ENCODE data around the gene SMC6.

Gene SMC6

DNA sequence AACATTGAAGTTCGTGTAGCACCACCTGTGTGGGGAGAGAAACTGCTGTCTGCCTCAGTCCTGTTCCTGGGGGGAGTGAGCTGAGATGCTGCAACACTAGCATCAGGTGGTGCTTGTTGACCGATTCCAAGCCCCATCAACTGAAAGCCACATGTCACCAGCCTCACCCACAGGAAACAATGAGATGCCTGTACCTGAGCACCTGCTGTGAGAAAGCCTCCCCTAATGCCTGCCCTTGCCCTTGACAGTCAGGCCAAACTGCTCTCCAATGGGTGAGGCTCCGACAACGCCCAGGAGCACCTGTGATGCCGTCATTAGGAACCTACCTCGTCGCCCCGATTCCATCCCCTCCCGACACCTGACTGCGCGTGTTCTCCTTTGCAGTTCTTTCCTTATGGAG lies 104.6 kb downstream of the SMC6 start:
- no peak for DNase-seq (ENCODE audit: low read depth in 3 of 3)

DNA sequence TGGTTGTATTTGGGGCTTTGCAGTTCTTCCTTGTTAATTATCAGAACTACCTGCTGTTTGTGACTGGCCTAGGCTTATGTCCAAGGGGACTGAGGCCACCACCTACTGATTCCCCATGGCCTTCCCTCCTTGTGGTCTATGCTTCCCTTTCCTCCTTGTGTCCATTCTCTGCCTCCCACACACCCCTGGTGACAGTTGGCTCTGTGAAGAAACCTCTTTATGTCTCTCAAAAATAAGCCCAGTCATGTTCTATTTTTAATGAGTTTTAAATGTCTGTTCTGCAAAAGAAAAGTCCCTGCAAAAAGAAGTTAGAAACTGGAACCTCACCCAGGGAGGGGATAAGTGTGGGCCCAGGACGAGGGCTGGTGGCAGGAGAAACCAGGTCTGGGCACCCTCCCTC lies 105.0 kb downstream of the SMC6 start:
- no peak for DNase-seq (ENCODE audit: low read depth in 3 of 3)

DNA sequence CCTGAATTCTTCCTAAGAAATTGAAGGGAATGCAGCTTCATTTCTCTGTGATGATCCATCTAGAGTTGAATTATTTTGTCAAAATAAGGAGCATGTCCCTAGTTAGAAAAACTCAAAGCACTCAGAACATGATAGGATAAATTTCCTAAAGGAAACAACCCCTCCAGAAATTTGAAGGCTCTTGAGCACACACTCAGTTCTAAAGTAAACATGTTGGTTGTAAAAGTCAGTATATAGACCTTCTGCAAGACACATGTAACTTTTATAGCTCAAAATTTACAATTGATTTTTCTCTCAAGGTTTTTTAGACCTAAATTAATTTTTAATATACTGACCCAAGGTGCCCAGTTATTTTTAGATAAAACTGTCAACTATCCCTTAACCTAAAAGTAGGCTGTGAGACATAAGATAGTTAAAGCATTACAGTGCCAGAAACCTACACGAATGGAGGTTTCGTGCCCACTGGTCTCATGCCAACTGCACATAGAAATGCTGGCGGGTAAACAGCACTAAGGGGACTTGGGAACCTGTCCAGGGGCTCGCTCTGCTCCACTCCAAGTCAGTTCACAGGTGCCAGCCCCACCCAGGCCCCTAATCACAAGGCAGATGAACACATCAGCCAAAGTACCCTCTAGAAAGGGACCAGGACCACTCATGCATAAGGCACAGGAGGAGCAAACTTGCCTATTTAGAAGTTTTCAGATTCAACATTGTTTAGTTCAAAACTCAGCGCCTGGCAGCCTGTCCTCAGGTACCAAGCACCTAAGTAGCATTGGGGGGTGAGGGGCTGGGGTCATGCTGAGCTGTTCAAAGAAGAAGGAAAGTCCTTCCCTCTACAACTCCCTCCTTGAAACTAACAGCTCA lies 106.5 kb downstream of the SMC6 start:
- no peak for DNase-seq (ENCODE audit: low read depth in 3 of 3)

DNA sequence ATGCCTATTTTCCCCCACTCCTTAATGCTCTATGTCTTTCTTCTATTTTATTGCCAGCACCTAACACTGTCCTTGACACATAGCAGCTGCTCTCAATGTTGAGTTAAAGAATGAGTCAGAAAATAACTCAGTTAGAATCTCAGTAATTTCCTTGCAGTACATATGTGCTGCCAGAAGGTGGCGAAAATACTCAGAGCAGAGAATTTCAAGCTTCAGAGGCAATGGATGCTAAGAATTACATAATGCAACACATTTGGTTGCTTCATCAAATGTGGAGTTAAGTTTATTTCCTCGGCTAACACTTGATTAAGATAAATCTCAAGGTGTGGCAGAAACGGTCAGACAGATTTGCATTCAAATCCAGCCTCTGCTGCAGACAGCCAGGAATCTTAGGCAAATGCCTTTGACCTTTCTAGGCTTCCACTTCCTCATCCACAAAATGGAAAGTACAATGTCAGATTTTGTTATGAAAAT lies 107.5 kb downstream of the SMC6 start:
- peak in 2 of 3 experiments; percentile 13 to 43 for DNase-seq (ENCODE audit: low read depth in 3 of 3)

DNA sequence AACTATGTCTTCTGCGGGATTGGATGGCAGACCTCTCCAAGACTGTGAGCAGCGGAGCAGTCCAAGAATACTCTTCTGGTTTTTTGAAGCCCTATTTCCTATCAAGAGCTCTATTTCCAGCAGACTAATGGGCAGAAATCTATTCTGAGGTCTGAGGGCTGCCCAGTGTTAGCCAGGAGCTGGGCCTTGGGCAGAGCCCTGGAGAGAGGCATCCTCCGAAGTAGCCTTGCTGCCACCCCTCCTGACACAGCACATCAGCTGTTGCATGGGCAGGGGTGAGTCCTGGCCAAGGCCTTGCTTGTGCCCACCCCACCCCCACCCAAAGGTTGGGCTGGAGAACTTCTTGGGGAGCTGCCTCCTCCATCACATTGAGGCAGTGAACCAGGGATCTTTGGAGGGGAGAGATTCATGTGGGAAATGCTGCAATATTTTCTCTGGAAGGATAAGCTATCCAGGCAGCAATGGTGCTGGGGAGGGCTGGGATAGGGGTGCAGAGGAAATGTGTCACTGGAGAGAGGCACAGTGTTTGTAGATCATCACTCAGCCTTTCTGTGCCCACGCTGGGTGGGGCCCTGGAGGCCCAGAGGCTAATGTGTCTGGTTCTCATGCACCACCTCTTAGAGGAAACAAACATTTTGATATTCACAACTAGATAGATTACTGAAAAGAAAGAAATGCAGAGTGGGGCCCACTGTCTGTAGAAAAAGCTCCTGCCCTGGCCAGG lies 108.5 kb downstream of the SMC6 start:
- no peak for DNase-seq (ENCODE audit: low read depth in 3 of 3)

DNA sequence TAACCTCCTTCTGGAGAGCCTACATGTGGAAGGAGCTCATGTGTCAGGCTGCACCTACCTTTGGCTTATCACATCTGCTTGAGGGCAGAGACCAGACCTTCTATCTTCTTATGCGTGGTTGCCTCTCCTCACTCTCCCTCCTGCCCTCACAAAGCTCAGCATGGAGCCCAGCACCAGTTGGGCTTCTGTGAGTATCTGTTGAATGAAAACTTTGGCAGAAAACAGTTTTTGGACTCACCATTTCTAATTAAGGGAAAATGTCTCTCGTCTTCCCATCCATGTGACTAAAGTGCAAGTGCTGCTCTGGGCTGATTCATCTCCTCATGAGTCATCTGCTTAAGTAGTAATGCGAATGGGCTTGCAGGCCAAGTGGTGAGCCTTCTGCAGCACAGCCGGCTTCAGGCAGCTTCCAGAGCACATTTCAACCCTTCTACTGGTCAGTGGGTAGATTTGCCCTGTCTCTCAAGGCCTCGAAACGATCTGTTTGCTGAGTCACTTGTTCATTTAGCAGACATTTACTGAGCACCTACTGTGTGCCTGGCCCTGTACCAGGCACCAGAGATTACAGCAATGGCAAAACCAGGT lies 110.5 kb downstream of the SMC6 start:
- DNase-seq (ENCODE audit: low read depth in 3 of 3) = peak in 2 of 3 experiments; percentile 8 to 9

DNA sequence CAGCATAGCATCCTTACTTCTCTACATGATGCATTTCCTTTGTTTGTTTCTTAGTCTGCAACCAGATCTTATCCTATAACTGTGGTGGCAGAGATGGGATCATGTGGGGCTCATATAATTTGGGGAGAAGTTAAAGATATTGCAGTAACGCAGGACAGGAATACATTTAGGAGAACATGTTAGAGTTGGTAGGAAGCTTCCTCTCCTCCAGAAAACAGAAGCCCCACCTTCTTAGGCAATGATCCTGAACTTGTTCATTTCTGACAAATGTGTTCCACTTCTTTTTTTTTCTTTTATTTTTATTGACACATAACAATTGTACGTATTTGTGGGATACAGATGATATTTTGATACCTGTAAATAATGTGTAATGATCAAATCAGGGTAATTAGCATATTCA lies 113.2 kb downstream of the SMC6 start:
- no peak for DNase-seq (ENCODE audit: low read depth in 3 of 3)

DNA sequence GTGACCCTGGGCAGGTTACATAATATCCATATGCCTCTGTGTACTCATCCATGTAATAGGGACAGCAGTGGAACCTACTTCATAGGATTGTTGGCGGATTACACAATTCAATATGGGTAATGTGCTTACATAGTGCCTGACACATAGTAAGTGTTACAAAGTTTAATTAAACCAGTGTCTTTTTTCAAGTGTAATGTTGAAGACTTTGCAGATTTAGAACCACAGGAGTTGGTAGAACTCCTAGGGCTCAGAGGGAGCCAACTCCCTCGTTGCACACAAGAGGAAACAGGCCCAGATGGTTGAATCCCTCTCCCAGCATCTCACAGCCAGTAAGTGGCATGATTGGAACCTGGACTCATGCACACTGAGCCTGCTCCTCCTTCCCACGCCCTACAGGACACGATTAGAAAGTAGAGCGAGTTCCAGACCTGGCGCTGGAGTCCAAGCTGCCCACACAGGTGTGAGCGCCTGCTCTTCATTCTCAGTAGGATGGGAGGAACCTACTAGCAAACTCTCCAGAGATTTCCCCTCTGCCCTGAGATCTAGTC lies 115.3 kb downstream of the SMC6 start:
- DNase-seq (ENCODE audit: low read depth in 3 of 3) = no peak

DNA sequence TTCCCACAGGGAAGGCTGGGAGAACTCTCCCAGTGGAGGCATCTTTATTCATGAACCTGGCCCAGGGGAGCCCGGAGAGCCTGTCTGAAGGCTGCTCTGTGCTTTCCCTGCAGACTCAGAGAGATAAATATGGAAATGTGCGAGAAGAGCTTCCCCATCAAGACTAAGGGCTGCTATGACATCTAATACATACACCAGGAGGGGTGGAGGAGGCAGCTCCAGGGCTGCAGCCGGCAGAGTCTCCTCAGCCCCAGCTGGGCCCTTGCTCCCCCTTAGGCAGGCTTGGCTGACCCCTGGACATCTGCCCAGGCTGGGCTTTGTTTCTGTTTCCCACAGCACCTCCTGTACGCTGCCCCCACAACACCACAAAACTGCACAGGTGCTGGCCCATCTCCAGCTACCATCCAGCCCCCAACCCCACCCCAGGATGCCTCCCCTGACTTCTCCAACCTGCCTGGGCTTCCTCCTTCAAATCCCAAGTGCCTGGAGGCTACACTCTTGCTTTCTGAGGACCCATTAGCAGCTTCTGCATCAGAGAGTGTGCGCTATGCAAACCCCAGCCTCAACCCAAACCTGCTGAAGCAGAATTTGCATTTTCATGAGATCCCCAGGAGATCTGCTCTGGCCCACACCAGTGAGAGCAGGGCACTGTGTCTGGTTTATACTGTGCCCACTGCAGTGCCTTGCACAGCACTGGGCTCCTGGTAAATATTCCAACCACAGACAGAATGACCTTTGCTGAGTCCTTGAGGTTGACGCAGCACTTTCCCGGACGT lies 116.3 kb downstream of the SMC6 start:
- DNase-seq (ENCODE audit: low read depth in 3 of 3) = no peak

DNA sequence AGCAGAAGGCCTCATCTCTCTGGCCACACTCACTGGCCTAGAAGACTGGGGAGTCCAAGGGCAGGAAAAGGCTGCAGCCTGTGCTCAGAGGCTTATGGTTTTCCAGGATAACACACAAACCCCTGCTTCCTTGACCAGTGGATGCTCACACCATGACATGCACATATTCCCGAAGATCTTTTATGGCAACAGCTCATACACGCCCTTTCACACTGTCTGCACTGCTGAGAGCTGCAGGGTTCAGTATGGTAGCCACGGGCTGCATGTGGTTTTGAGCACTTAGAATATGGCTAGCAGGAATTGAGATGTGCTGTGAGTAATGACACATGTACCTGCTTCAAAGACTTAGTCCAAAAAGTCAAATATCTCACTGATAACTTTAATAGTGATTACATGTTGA lies 117.4 kb downstream of the SMC6 start:
- DNase-seq (ENCODE audit: low read depth in 3 of 3) = no peak

DNA sequence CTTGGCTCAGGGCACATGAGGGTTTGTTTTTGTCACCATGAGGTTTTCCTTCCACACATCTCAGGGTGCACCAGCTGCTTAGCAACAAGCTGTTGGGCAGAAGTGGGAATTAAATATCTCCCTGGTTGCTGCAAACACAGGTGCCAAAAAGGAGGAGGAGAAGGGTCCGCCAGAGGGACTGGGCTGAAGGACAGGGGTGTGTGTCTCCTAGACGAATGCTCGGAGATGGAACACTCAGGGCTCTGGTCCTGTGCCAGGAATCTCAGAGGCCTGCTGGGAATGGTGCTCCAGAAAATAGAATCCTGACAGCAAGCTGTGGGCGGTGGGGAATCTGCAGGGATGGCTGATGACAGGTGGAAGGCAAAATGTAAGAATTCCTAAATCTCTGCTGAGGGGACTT lies 118.6 kb downstream of the SMC6 start:
- no peak for DNase-seq (ENCODE audit: low read depth in 3 of 3)

DNA sequence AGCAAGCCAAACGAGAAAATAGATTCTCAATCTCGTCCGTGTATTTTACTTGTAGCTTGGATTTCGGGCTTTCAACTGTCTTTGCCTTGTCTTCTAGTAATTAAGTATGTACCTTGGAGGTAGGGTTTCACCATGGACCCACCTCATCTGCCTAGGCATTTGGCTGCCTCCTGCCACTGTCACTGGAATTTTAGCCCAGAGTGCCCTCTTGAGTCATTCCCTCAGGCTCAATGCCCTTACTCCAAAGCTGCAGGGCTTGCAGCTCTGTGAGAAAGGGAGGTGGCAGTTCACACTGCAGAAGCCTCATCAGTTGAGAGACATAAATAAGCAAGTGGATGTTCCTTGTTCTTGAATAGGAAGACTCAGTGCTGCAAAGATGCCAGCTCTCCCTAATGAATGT lies 123.5 kb downstream of the SMC6 start:
- no peak for DNase-seq (ENCODE audit: low read depth in 3 of 3)

DNA sequence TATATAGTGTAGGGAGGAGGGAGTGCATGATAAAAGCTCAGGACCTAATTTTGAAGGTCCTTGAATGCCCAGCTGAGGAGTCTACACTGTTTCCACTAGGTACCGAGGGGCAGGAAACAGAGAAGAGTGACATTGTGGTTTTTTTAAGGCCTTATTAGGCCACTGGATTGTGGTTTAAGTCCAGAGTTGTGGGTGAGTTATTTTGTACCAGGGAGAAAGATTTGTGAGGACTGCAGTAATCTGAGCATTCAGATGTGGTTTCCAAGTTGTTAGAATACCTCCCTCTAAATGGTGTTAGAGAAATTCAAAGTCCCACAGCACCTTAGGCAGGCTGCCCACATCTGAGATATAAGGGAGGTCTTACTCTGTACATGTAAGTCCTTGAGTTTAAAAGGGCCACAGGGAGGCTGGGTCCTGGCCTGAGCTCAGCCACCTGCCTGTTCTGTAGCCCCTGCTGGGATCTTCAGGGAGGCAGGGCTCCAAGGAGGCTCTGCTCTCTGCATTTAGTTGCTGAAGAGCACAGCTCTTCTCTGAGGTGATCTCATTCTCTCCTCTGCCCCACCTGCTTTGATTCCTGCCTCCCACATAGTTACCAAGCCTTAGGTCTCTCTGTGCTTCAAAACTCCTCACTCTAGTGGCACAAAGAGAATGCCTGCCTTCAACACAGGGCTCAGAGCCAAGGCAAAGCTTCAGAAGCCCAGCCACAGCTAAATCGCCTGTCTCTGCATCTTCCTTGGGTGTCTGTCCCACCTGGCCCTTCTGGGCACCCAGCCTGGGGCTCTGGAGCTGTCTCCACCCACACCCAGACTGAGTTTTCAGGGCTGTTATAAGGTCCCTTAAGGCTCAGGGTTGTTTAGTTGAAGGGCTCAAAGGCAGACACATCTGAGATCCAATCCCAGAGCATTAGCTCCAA lies 125.0 kb downstream of the SMC6 start:
- DNase-seq (ENCODE audit: low read depth in 3 of 3) = no peak

DNA sequence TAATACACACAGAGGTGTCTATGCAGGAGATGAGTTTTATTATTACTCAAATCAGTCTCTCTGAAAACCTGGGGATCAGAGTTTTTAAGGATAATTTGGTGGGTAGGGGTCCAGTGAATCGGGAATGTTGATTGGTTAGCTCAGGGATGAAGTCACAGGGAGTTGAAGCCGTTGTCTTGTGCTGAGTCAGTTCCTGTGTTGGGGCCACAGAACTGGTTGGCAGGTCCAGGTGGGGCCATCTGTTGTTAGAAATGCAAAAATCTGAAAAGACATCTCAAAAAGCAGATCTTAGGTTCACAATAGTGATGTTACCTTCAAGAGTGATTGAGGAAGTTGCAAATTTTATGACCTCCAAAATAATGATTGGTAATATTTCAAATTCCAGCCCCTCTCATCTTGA lies 126.2 kb downstream of the SMC6 start:
- no peak for DNase-seq (ENCODE audit: low read depth in 3 of 3)

DNA sequence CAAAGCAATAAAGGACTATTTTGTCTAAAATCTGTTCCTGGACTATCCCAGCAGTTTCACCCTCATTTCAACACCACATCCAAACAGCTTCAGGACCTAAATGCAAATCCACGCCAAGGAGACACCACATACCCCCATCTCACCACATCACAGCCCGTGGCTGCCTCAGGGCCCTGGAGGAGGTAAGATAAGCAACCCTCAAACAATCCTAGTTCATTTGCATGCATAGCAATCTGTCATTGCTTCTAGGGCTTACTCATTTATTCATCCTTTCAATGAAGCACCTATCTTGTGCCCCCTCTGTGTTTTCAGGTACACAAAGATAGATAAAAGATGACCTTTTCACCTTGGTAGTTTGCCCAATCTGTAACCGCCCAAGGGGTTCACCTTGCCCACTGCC lies 126.6 kb downstream of the SMC6 start:
- DNase-seq (ENCODE audit: low read depth in 3 of 3) = no peak

DNA sequence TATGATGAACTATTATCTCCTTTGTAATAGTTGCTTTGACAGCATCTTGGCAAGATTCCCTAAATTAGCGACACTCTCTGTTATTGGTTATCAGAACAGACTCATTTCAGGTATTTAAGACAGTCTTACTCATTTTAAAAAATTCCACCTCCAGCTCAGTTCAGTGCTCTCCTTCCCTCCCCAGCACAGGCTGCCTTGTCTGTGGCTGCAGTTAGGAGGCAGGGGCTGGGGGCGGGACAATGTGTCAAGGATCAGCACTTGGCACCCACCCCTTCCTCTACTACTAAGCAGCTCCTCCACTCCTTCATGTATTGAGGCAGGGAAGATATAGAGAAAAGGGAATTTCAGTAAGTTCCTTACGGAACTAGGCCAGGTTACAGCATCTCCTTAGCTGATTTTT lies 128.2 kb downstream of the SMC6 start:
- DNase-seq (ENCODE audit: low read depth in 3 of 3) = no peak

DNA sequence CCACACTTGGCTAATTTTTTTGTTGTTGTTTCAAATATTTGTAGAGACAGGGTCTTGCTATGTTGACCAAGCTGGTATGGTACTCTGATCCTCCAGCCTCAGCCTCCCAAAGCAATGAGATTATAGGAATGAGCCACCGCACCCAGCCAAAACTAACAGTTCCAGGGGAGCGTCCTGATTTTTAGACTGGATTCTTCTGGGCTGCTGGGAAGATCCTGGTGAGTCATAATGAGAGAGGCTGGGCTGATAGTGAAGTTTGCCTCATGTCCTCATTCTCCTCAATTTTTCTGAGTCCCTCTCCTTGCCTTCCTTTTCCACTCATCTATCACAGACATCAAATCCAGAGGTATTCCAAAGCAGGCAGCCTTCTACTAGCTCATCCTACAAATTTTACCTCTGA lies 131.8 kb downstream of the SMC6 start:
- DNase-seq (ENCODE audit: low read depth in 3 of 3) = no peak

DNA sequence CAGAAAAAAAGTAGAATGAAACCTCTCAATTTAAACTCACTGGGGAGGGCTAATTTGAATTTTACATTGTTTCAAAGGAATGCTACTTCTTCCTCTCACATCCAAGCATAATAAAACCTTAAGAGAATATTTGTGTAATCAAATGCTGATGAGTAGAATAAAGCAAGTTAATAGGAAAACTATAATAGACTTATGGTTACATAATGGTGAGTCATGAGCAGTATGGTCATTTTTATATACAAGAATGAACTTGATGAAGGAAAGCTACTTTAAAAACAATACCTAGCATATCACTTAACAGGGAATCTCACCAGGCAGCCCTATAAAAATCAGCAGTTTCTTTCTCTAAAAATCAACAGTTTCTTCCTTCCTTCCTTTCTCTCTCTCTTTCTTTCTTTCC lies 132.8 kb downstream of the SMC6 start:
- no peak for DNase-seq (ENCODE audit: low read depth in 3 of 3)

DNA sequence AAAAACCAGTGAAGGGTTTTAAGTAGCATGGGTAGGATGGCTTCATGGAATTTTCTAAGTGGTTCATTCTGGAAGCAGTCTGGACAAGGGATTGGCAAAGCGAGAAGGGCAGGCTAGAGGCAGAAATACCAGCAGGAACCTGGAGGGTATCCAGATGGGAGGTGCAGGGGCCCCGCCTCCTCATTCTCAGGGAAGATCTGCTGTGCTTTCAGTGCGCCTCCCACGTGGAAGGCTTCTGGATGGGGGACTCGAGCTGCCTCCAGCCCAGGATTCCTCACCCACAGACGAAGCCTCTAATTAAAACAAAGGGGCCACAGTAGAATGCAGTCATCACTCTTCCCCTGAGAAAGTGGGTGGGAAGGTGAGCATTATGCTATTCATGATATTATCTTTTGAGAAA lies 133.3 kb downstream of the SMC6 start:
- DNase-seq (ENCODE audit: low read depth in 3 of 3) = no peak

DNA sequence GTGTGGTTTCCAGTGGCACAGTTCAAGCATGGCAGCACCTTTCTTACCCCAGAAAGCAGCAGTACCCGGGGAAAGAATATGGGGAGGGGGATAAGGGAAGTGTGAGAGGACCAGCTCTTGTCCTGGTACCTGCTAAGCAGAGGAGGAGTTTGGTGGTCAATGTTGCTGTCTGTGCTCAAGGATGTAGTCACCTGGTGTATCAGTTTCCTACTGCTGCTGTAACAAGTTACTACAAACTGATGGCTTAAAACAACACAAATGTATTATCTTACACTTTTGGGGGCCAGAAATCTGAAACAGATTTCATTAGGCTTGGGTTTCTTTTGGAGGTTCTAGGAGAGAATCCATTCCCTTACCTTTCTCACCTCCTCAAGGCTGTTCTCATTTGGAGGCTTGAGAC lies 135.7 kb downstream of the SMC6 start:
- DNase-seq (ENCODE audit: low read depth in 3 of 3) = no peak

DNA sequence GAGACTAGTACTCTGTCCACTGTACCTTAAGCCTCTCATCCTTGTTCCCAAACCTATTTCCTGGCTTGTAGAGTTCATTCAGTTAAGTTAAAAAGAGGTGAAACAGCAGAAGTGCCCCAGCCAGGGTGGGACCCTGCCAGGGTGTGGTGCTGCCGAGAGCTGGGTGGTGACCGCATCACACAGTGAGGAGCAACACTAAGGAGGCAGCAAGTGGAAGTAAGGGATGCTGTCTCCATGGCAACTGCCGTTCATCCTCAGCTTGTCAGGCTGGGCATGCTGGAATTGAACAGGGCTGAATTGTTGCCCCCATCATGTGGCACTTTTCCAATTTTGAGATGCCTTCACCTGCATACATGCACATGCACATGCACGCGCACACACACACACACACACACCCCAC lies 136.1 kb downstream of the SMC6 start:
- no peak for DNase-seq (ENCODE audit: low read depth in 3 of 3)

All from stimulated activated CD4-positive, alpha-beta T cell treated with anti-CD3 and anti-CD28 coated beads, TNF-alpha, amount 100 ng/mL, for 24 hours (primary cell).